ENCODE results near the gene ACOXL.

Gene ACOXL

DNA sequence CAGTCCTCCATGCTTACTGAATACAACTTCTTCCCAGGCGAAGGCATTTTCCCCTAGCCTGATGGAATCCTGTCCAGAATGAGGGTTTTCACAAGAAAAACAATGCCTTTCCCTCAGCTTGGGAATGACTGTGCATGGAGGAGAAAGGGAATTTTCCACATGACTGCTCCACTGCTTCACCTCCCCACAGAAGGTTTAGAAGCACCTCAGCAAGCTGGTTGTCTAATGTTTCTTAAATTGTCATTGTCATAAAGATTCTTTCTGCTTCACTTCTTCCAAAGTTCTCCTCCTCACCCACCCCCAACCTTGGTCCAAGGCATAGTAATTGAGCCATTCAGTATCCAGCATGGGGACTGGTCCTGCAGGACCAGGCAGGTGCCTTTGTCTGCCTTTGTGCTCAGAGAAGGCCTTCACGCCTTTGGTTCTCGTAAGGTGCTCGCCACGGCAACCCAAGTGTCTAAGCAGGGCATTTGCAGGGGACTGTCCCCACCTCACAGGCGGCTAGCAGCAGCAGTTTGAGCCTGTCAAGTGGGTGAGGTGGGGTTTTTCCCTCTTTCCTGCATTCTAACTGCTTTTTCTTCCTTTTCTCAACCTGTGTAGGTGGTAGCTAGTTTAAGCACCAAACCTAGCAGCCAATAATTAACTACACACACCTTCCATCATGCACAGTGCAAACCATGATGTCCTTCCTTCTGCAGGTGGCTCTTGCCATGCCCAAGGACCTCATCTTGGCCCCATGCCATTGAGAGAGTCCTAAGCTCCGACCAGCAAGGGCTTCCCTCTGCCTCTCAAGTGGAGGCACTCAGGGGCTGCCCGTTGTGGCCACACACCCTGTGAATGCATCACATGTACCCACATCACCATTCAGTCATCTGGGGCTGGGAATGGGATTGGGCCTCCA, 322.7 kb downstream of the ACOXL start:
- WGBS: 83% methylated on average over 6 of the region's 8 CpGs
- H2BK12ac ChIP-seq (ENCODE audit: low read length in 2 of 2): no peak overlapping the region
- no peak for DNase-seq
- H2AK5ac ChIP-seq (ENCODE audit: low read length, severe bottlenecking): no peak overlapping the region
- peaks cover 4% of the 10 kb centered on the region for H3K9me3 ChIP-seq (ENCODE audit: control insufficient read depth, low read length)
- no peak overlapping the region for H3K18ac ChIP-seq (ENCODE audit: low read depth in 1 of 2, low read length in 2 of 2)
- H3K14ac ChIP-seq (ENCODE audit: low read length in 2 of 2): no peak overlapping the region
- H3K4me3 ChIP-seq (ENCODE audit: insufficient read depth in 1 of 2, low read depth in 1 of 2, low read length in 2 of 2): no peak overlapping the region
- H2BK15ac ChIP-seq (ENCODE audit: low read depth, poor library complexity, severe bottlenecking): no peak overlapping the region
- no peak overlapping the region for H2BK5ac ChIP-seq (ENCODE audit: low read depth, low read length, poor library complexity, severe bottlenecking)
- no peaks in the 10 kb centered on the region for H3K36me3 ChIP-seq (ENCODE audit: control insufficient read depth in 1 of 2, insufficient read depth in 2 of 2, low read depth in 1 of 2, low read length in 2 of 2)
- no peak overlapping the region for H2BK120ac ChIP-seq (ENCODE audit: low read depth, low read length)
- H3K23ac ChIP-seq (ENCODE audit: low read length in 2 of 2): no peak overlapping the region
- H4K91ac ChIP-seq (ENCODE audit: low read length): no peak overlapping the region
- H3K79me1 ChIP-seq (replicated peaks; ENCODE audit: low read length, poor library complexity, severe bottlenecking): no peaks in the 10 kb centered on the region
- no peak overlapping the region for H2AFZ ChIP-seq (ENCODE audit: low read depth, low read length)
- H3K27ac ChIP-seq (ENCODE audit: low read length, poor library complexity, severe bottlenecking): no peak overlapping the region
- H3K4me2 ChIP-seq (ENCODE audit: low read length, poor library complexity, severe bottlenecking): no peak overlapping the region
- H3K27me3 ChIP-seq (ENCODE audit: control insufficient read depth in 1 of 2, insufficient read depth in 1 of 2, low read length in 2 of 2): peaks cover 69 to 87% of the 10 kb centered on the region in 2 experiments
- H3K4ac ChIP-seq (ENCODE audit: low read depth in 1 of 2, low read length in 2 of 2): no peak overlapping the region
- no peak overlapping the region for H3K9ac ChIP-seq (ENCODE audit: low read length)
- peaks cover 9% of the 10 kb centered on the region for H3K4me1 ChIP-seq (ENCODE audit: control insufficient read depth, insufficient read depth, low read depth, low read length)
- no peak overlapping the region for H4K8ac ChIP-seq (ENCODE audit: low read length)

DNA sequence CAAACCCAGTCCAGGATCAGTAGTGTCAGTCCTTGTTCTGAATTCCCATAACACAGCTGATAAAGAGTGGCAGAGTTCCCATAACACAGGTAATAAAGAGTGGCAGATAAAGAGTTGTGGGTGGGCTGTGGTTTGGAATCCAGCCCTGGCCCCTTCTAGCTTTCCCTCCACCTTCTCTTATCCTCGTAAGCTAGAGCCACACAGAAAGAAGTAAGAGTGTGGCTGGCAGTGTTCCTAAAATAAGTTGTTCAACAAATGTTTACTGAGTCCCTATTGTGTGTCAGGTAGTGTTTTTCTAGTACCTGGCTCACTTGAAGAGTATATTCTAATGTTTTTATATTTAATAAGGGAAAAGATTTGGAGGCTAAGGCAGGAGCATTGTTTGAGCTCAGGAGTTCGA, 323.4 kb downstream of the ACOXL start:
- no peak overlapping the region for H2BK15ac ChIP-seq (ENCODE audit: low read depth, poor library complexity, severe bottlenecking)
- H2BK120ac ChIP-seq (ENCODE audit: low read depth, low read length): no peak overlapping the region
- H3K79me1 ChIP-seq (replicated peaks; ENCODE audit: low read length, poor library complexity, severe bottlenecking): no peaks in the 10 kb centered on the region
- 81% methylated on average over 2 of the region's 2 CpGs for WGBS
- no peak overlapping the region for H3K14ac ChIP-seq (ENCODE audit: low read length in 2 of 2)
- no peak for DNase-seq
- H4K91ac ChIP-seq (ENCODE audit: low read length): no peak overlapping the region
- H3K9me3 ChIP-seq (ENCODE audit: control insufficient read depth, low read length): peaks cover 4% of the 10 kb centered on the region
- no peak overlapping the region for H2AFZ ChIP-seq (ENCODE audit: low read depth, low read length)
- no peak overlapping the region for H4K8ac ChIP-seq (ENCODE audit: low read length)
- H2BK12ac ChIP-seq (ENCODE audit: low read length in 2 of 2): no peak overlapping the region
- H2AK5ac ChIP-seq (ENCODE audit: low read length, severe bottlenecking): no peak overlapping the region
- no peak overlapping the region for H3K27ac ChIP-seq (ENCODE audit: low read length, poor library complexity, severe bottlenecking)
- H2BK5ac ChIP-seq (ENCODE audit: low read depth, low read length, poor library complexity, severe bottlenecking): no peak overlapping the region
- H3K23ac ChIP-seq (ENCODE audit: low read length in 2 of 2): no peak overlapping the region
- H3K4me3 ChIP-seq (ENCODE audit: insufficient read depth in 1 of 2, low read depth in 1 of 2, low read length in 2 of 2): no peak overlapping the region
- H3K4ac ChIP-seq (ENCODE audit: low read depth in 1 of 2, low read length in 2 of 2): no peak overlapping the region
- H3K18ac ChIP-seq (ENCODE audit: low read depth in 1 of 2, low read length in 2 of 2): no peak overlapping the region
- peaks cover 64 to 84% of the 10 kb centered on the region in 2 experiments for H3K27me3 ChIP-seq (ENCODE audit: control insufficient read depth in 1 of 2, insufficient read depth in 1 of 2, low read length in 2 of 2)
- peaks cover 9% of the 10 kb centered on the region for H3K4me1 ChIP-seq (ENCODE audit: control insufficient read depth, insufficient read depth, low read depth, low read length)
- no peaks in the 10 kb centered on the region for H3K36me3 ChIP-seq (ENCODE audit: control insufficient read depth in 1 of 2, insufficient read depth in 2 of 2, low read depth in 1 of 2, low read length in 2 of 2)
- no peak overlapping the region for H3K9ac ChIP-seq (ENCODE audit: low read length)
- H3K4me2 ChIP-seq (ENCODE audit: low read length, poor library complexity, severe bottlenecking): no peak overlapping the region

DNA sequence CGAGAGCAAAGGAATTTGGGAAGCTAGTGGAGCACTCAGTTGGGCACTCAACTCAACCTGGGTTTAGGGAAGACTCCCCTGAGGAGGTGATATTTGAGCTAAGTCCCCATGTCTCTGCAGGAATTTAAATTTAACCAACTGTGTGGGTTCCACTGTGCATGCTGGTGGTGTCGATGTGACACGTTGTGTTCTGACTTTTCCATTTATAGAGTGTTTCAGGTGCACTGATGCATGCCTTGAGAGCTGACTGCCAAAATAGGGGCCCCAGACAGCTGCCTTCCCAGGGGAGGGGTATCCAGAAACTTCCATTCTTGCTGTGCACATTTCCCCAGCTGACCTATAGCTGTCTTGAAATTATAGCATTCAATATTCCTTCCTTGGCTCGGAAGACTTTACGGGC, 324.7 kb downstream of the ACOXL start:
- Histone ChIP-seq H2BK15ac (ENCODE audit: low read depth, poor library complexity, severe bottlenecking) (no peak overlapping the region), H3K4me3 (ENCODE audit: insufficient read depth in 1 of 2, low read depth in 1 of 2, low read length in 2 of 2) (no peak overlapping the region), H2AFZ (ENCODE audit: low read depth, low read length) (no peak overlapping the region), H3K4ac (ENCODE audit: low read depth in 1 of 2, low read length in 2 of 2) (no peak overlapping the region), H2BK12ac (ENCODE audit: low read length in 2 of 2) (no peak overlapping the region), H3K27me3 (ENCODE audit: control insufficient read depth in 1 of 2, insufficient read depth in 1 of 2, low read length in 2 of 2) (peaks cover 58 to 72% of the 10 kb centered on the region in 2 experiments), H3K9ac (ENCODE audit: low read length) (no peak overlapping the region), H4K91ac (ENCODE audit: low read length) (no peak overlapping the region), H3K79me1 (replicated peaks; ENCODE audit: low read length, poor library complexity, severe bottlenecking) (no peaks in the 10 kb centered on the region), H3K23ac (ENCODE audit: low read length in 2 of 2) (no peak overlapping the region), H3K4me1 (ENCODE audit: control insufficient read depth, insufficient read depth, low read depth, low read length) (peaks cover 9% of the 10 kb centered on the region), H2AK5ac (ENCODE audit: low read length, severe bottlenecking) (no peak overlapping the region), H3K18ac (ENCODE audit: low read depth in 1 of 2, low read length in 2 of 2) (no peak overlapping the region), H2BK5ac (ENCODE audit: low read depth, low read length, poor library complexity, severe bottlenecking) (no peak overlapping the region), H3K27ac (ENCODE audit: low read length, poor library complexity, severe bottlenecking) (no peak overlapping the region), H3K36me3 (ENCODE audit: control insufficient read depth in 1 of 2, insufficient read depth in 2 of 2, low read depth in 1 of 2, low read length in 2 of 2) (no peaks in the 10 kb centered on the region), H3K9me3 (ENCODE audit: control insufficient read depth, low read length) (peaks cover 4% of the 10 kb centered on the region), H3K14ac (ENCODE audit: low read length in 2 of 2) (no peak overlapping the region), H4K8ac (ENCODE audit: low read length) (no peak overlapping the region), H3K4me2 (ENCODE audit: low read length, poor library complexity, severe bottlenecking) (no peak overlapping the region), H2BK120ac (ENCODE audit: low read depth, low read length) (no peak overlapping the region)
- 93% methylated on average over 5 of the region's 5 CpGs for WGBS
- DNase-seq: no peak

DNA sequence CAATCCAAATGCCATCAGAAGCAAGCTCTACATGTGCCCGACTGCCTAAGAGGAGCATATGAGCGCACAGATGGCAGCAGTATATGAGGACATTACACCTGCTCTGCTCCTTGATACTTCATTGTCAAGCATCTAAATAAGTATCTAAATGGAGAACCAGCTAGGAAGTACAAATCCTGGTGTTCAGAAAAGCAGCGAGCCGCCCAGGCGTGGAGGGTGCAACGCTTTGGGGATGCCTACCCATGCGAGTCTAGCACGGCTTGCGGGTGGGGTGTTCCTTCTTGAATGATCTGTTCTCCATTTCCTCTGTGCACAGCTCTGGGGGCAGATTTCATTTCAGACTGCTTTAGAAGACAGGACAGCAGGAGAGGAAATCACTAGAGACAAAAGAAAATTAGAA, 325.3 kb downstream of the ACOXL start:
- H3K9ac ChIP-seq (ENCODE audit: low read length): no peak overlapping the region
- H3K27me3 ChIP-seq (ENCODE audit: control insufficient read depth in 1 of 2, insufficient read depth in 1 of 2, low read length in 2 of 2): peaks cover 51 to 66% of the 10 kb centered on the region in 2 experiments
- H4K8ac ChIP-seq (ENCODE audit: low read length): no peak overlapping the region
- no peak for DNase-seq
- H3K9me3 ChIP-seq (ENCODE audit: control insufficient read depth, low read length): peaks cover 4% of the 10 kb centered on the region
- H3K23ac ChIP-seq (ENCODE audit: low read length in 2 of 2): no peak overlapping the region
- H2BK120ac ChIP-seq (ENCODE audit: low read depth, low read length): no peak overlapping the region
- peaks cover 9% of the 10 kb centered on the region for H3K4me1 ChIP-seq (ENCODE audit: control insufficient read depth, insufficient read depth, low read depth, low read length)
- no peaks in the 10 kb centered on the region for H3K36me3 ChIP-seq (ENCODE audit: control insufficient read depth in 1 of 2, insufficient read depth in 2 of 2, low read depth in 1 of 2, low read length in 2 of 2)
- H3K18ac ChIP-seq (ENCODE audit: low read depth in 1 of 2, low read length in 2 of 2): no peak overlapping the region
- no peak overlapping the region for H3K27ac ChIP-seq (ENCODE audit: low read length, poor library complexity, severe bottlenecking)
- H4K91ac ChIP-seq (ENCODE audit: low read length): no peak overlapping the region
- no peak overlapping the region for H2BK12ac ChIP-seq (ENCODE audit: low read length in 2 of 2)
- H2AK5ac ChIP-seq (ENCODE audit: low read length, severe bottlenecking): no peak overlapping the region
- no peak overlapping the region for H2BK15ac ChIP-seq (ENCODE audit: low read depth, poor library complexity, severe bottlenecking)
- H3K4me2 ChIP-seq (ENCODE audit: low read length, poor library complexity, severe bottlenecking): no peak overlapping the region
- 86% methylated on average over 9 of the region's 9 CpGs for WGBS
- no peak overlapping the region for H2AFZ ChIP-seq (ENCODE audit: low read depth, low read length)
- no peaks in the 10 kb centered on the region for H3K79me1 ChIP-seq (replicated peaks; ENCODE audit: low read length, poor library complexity, severe bottlenecking)
- H3K14ac ChIP-seq (ENCODE audit: low read length in 2 of 2): no peak overlapping the region
- no peak overlapping the region for H2BK5ac ChIP-seq (ENCODE audit: low read depth, low read length, poor library complexity, severe bottlenecking)
- H3K4me3 ChIP-seq (ENCODE audit: insufficient read depth in 1 of 2, low read depth in 1 of 2, low read length in 2 of 2): no peak overlapping the region
- no peak overlapping the region for H3K4ac ChIP-seq (ENCODE audit: low read depth in 1 of 2, low read length in 2 of 2)

Data from mesenchymal stem cell (in vitro differentiated cells and primary cell).